T-helper 17 cell (primary cell): ENCODE results near the gene CTNND2. TPM values are rescaled to one million over a fixed set of nuclear protein-coding genes. Genes with fewer than 3 reads are reported as not detected.
"Not testable (repeated sequence)": the region's sequence is repeated elsewhere in the genome, so short reads cannot be mapped to it uniquely, and the experiment has no call there.

ENCODE experiments used
- ATAC-seq: fragments of 150-1000 bp; cut with Tn5 transposase; 2 replicates; pipeline ENCODE4 v1.10.0; 2021; ENCODE audit warnings: mild to moderate bottlenecking, moderate library complexity
- DNase-seq, 3 donors: peaks; one replicate each; pipeline versions ENCODE4 v3.0.0 to v3.0.0-alpha.2; 2020 to 2021
- H3K9me3 ChIP-seq: one replicate; pipeline ENCODE4 v1.7.0; 2013; ENCODE audit warnings: low read length, mild to moderate bottlenecking; ENCODE audit not compliant: control insufficient read depth, poor library complexity, severe bottlenecking
- H3K27ac Mint-ChIP-seq: one replicate; pipeline ENCODE4 v1.8.0; 2022; ENCODE audit warnings: mild to moderate bottlenecking, moderate library complexity, mixed read lengths
- H3K27me3 Mint-ChIP-seq: one replicate; pipeline ENCODE4 v1.8.0; 2022; ENCODE audit warnings: mixed read lengths
- H3K36me3 Mint-ChIP-seq: one replicate; pipeline ENCODE4 v1.8.0; 2022; ENCODE audit warnings: low read depth, mixed read lengths
- H3K4me1 Mint-ChIP-seq: one replicate; pipeline ENCODE4 v1.8.0; 2022; ENCODE audit warnings: mild to moderate bottlenecking, mixed read lengths
- H3K4me3 Mint-ChIP-seq: one replicate; pipeline ENCODE4 v1.8.0; 2022; ENCODE audit warnings: mild to moderate bottlenecking, moderate library complexity, mixed read lengths
- total RNA-seq, 4 donors: library from RNA in 2 of 4; stranded (reverse) in 2 of 4; gene quantifications; one replicate each; pipeline ENCODE4 v1.2.3 and lab custom pipeline; 2022 to 2026

The CTNND2 gene
- total RNA-seq, 2 donors from 2014 or later: 0.94 to 1.6 TPM

DNA sequence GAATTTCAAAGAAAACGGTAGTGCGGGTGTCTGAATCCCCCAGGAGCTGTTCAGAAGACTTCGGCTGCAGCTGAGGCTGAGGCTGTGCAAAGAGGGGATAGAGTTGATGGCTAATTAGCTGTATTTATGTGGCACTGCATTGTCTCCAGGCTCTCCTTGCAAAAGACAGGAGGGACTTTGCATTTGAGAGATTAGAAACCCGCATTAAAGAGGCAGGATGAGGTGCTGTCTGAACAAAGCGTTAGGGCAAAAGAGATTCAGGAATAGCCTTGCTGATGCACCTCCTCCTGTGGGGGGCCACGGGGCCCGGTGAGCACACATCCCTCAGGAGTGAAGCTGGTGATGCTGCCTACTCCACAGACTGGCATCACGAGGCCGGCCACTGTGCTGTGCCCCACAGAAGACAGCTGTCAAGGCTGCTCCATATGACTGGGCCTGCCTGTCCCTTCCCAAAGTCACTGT lies 799.6 kb downstream of the CTNND2 start:
- ATAC-seq: no peak
- Mint-ChIP-seq H3K27me3 (peaks cover 12% of the 10 kb centered on the region), H3K4me1 (no peaks in the 10 kb centered on the region), H3K4me3 (no peak overlapping the region), H3K27ac (no peak overlapping the region), H3K36me3 (no peaks in the 10 kb centered on the region)
- no peak for DNase-seq
- H3K9me3 ChIP-seq: no peaks in the 10 kb centered on the region

- H3K27me3 Mint-ChIP-seq: peaks cover 12% of the 10 kb centered on the region
- H3K4me1 Mint-ChIP-seq: no peaks in the 10 kb centered on the region
- H3K27ac Mint-ChIP-seq: no peak overlapping the region
- H3K4me3 Mint-ChIP-seq: no peak overlapping the region
- no peak for ATAC-seq
- H3K36me3 Mint-ChIP-seq: no peaks in the 10 kb centered on the region
- no peaks in the 10 kb centered on the region for H3K9me3 ChIP-seq
- DNase-seq: no peak
Observed at GRCh38 chr5:11104210-11104609, 800.0 kb downstream of the CTNND2 start.

GRCh38 chr5:11084111-11084510 lies 820.1 kb downstream of the CTNND2 start:
- no peak for DNase-seq
- no peaks in the 10 kb centered on the region for H3K4me1 Mint-ChIP-seq
- H3K27me3 Mint-ChIP-seq: peaks cover 8% of the 10 kb centered on the region
- ATAC-seq: no peak
- H3K36me3 Mint-ChIP-seq: no peaks in the 10 kb centered on the region
- H3K4me3 Mint-ChIP-seq: no peak overlapping the region
- H3K27ac Mint-ChIP-seq: no peak overlapping the region
- peaks cover 3% of the 10 kb centered on the region for H3K9me3 ChIP-seq

GRCh38 chr5:11082404-11082945 lies 821.8 kb downstream of the CTNND2 start:
- H3K27ac Mint-ChIP-seq: no peak overlapping the region
- H3K4me1 Mint-ChIP-seq: no peaks in the 10 kb centered on the region
- peaks cover 12% of the 10 kb centered on the region for H3K27me3 Mint-ChIP-seq
- H3K4me3 Mint-ChIP-seq: no peak overlapping the region
- peaks cover 2% of the 10 kb centered on the region for H3K36me3 Mint-ChIP-seq
- no peaks in the 10 kb centered on the region for H3K9me3 ChIP-seq
- DNase-seq: no peak
- ATAC-seq: no peak

- H3K4me3 Mint-ChIP-seq: no peak overlapping the region
- no peaks in the 10 kb centered on the region for H3K9me3 ChIP-seq
- no peaks in the 10 kb centered on the region for H3K4me1 Mint-ChIP-seq
- DNase-seq (no peak), ATAC-seq (no peak)
- H3K27ac Mint-ChIP-seq: no peak overlapping the region
- H3K36me3 Mint-ChIP-seq: peaks cover 2% of the 10 kb centered on the region
- peaks cover 20% of the 10 kb centered on the region for H3K27me3 Mint-ChIP-seq
Observed at GRCh38 chr5:11076945-11077613, 827.2 kb downstream of the CTNND2 start.

- Mint-ChIP-seq H3K27ac (peak overlapping the region; percentile 12), H3K36me3 (peaks cover 2% of the 10 kb centered on the region), H3K4me3 (no peak overlapping the region), H3K4me1 (no peaks in the 10 kb centered on the region), H3K27me3 (peaks cover 20% of the 10 kb centered on the region)
- DNase-seq (no peak), ATAC-seq (no peak)
- H3K9me3 ChIP-seq: no peaks in the 10 kb centered on the region
Observed at GRCh38 chr5:11075035-11075805, 829.0 kb downstream of the CTNND2 start.

DNA sequence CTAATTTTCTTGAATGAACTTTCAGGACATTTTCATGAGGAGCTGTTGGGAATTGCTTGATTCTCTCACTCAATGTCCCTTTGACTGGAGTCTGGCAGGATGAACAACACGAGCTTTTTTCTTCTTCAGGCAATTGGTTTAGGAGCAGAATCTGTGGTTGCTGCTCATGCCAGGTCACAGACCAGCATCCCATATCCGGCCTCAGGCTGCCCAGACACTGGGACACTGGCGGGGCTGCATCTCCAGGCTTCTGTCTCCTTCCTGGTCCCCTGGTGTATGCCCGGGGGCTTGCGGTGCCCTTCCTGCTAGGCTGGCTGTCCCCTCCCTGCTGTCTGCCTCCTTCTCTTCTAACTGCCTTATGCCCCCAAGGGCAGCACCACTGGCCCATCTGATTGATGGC lies 831.7 kb downstream of the CTNND2 start:
- H3K4me1 Mint-ChIP-seq: no peaks in the 10 kb centered on the region

GRCh38 chr5:11072076-11072475 lies 832.2 kb downstream of the CTNND2 start:
- DNase-seq (no peak), ATAC-seq (no peak)
- H3K4me1 Mint-ChIP-seq: no peaks in the 10 kb centered on the region
- H3K27ac Mint-ChIP-seq: no peak overlapping the region
- H3K9me3 ChIP-seq: peaks cover 2% of the 10 kb centered on the region
- peaks cover 13% of the 10 kb centered on the region for H3K27me3 Mint-ChIP-seq
- no peaks in the 10 kb centered on the region for H3K36me3 Mint-ChIP-seq
- H3K4me3 Mint-ChIP-seq: no peak overlapping the region

More for the DNA sequence above, 831.7 kb downstream of the CTNND2 start:
- H3K9me3 ChIP-seq: peaks cover 2% of the 10 kb centered on the region
- Mint-ChIP-seq H3K4me3 (no peak overlapping the region), H3K27ac (no peak overlapping the region), H3K36me3 (peaks cover 2% of the 10 kb centered on the region), H3K27me3 (peaks cover 17% of the 10 kb centered on the region)
- ATAC-seq (no peak), DNase-seq (no peak)

DNA sequence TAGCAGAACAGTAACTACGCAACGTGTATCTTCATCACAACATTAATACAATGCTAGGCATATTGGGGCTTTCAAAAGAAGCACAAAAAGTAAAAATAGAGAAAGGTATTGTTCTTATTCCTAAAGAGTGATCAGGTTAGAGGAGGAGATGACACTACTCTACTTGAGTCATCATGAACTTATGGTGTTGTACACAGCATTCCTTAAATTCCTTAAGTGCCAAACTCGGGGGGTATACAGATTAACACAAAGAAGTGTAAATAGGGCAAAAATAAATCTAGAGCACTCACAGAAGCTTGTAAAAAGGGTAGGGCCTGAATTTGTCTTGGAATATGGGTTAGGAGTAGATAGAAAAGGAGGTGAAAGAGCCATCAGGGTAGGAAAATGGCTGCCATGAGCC lies 835.2 kb downstream of the CTNND2 start:
- H3K4me3 Mint-ChIP-seq: no peak overlapping the region
- DNase-seq: no peak
- no peak overlapping the region for H3K27ac Mint-ChIP-seq
- no peaks in the 10 kb centered on the region for H3K27me3 Mint-ChIP-seq
- H3K36me3 Mint-ChIP-seq: no peaks in the 10 kb centered on the region
- ATAC-seq: no peak
- H3K9me3 ChIP-seq: peaks cover 2% of the 10 kb centered on the region
- H3K4me1 Mint-ChIP-seq: no peaks in the 10 kb centered on the region

GRCh38 chr5:11065723-11066122 lies 838.5 kb downstream of the CTNND2 start:
- not testable (repeated sequence) for H3K36me3 Mint-ChIP-seq, DNase-seq, ATAC-seq, H3K9me3 ChIP-seq, H3K4me1 Mint-ChIP-seq, H3K27ac Mint-ChIP-seq, H3K4me3 Mint-ChIP-seq
- peaks cover 12% of the 10 kb centered on the region for H3K27me3 Mint-ChIP-seq

DNA sequence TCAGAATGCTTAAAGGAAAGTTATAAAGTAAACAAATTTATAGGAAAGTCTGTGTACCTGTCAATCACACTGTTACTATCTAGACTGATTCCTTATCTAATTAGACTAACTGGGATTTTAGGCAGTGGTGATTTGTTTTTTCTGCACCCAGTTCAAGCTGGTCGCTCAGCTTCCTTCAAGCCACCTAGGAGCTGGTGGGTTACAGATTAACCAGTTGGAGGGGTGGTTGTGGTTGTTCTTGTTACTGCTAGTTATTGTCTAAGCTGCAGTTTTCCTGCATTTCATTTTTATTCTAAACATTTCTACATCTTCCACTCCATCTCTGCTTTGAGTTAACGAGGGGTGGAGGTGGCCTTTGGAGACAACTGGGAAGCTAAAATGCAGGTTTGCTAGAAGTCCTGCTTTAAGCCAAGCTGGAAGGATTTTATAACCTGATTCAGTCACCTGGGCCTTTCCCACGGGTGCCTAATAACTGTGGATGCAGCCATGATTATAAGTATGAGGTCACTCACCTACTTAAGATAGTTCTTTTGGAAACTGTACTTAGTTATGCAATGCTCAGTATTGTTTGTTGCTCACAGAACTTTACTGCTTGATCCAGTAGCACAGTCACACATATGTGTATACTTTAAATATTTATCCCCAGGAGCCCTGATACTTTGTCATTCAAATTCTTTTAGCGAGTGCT lies 839.3 kb downstream of the CTNND2 start:
- Mint-ChIP-seq H3K36me3 (no peaks in the 10 kb centered on the region), H3K4me1 (no peaks in the 10 kb centered on the region), H3K27me3 (peaks cover 12% of the 10 kb centered on the region), H3K27ac (no peak overlapping the region), H3K4me3 (no peak overlapping the region)
- H3K9me3 ChIP-seq: peaks cover 2% of the 10 kb centered on the region
- no peak for ATAC-seq
- DNase-seq: no peak

- H3K27ac Mint-ChIP-seq: no peak overlapping the region
- H3K4me1 Mint-ChIP-seq: no peaks in the 10 kb centered on the region
- DNase-seq (no peak), ATAC-seq (no peak)
- no peaks in the 10 kb centered on the region for H3K36me3 Mint-ChIP-seq
- no peak overlapping the region for H3K4me3 Mint-ChIP-seq
- no peaks in the 10 kb centered on the region for H3K9me3 ChIP-seq
- H3K27me3 Mint-ChIP-seq: peaks cover 12% of the 10 kb centered on the region
Observed at GRCh38 chr5:11062397-11062796, 841.8 kb downstream of the CTNND2 start.

DNA sequence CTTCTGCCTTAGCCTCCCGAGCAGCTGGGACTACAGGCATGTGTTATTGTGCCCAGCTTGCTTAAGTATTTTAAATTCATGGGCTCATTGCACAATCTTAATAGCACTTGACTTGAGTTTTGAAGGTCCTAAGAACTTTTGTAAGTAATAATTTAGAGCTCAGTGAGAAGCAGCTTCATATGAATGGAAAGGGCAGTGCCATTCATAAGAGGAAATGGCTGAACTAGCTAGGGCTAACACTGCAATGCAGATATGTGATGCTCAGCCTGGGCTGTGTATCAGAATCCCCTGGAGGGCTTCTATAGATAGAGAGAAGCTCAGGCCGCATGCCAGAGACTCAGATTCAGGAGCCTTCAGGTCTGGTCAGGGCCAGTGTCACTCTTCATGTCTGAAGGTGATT lies 847.7 kb downstream of the CTNND2 start:
- H3K36me3 Mint-ChIP-seq: no peaks in the 10 kb centered on the region
- ATAC-seq: no peak
- H3K4me1 Mint-ChIP-seq: no peaks in the 10 kb centered on the region

More for the DNA sequence above, 847.7 kb downstream of the CTNND2 start:
- no peak overlapping the region for H3K4me3 Mint-ChIP-seq
- H3K9me3 ChIP-seq: no peaks in the 10 kb centered on the region
- peaks cover 7% of the 10 kb centered on the region for H3K27me3 Mint-ChIP-seq
- H3K27ac Mint-ChIP-seq: no peak overlapping the region
- DNase-seq: no peak
